GM08714 (cell line): ENCODE data around the gene PACS2.

Experiments used
- H3K4me3 ChIP-seq: fragments of 200-500 bp; sonication (Bioruptor generic); 2 replicates; pipeline ENCODE4 v1.5.1; 2014; ENCODE audit warnings: mild to moderate bottlenecking, low read length, inconsistent platforms
- ZNF274 ChIP-seq: IDR thresholded peaks from 2 replicates; pipeline ENCODE4 v1.6.1; 2012; ENCODE audit warnings: mild to moderate bottlenecking, low read depth, low read length

Gene PACS2

GRCh38 chr14:105382343-105383082 is 68.0 kb downstream of the PACS2 start:
- no peak overlapping the region for H3K4me3 ChIP-seq
- TF ChIP-seq ZNF274: no peak

- TF ChIP-seq ZNF274: no peak
- no peak overlapping the region for H3K4me3 ChIP-seq
Measured at GRCh38 chr14:105383083-105383730, 68.7 kb downstream of the PACS2 start.

- TF ChIP-seq ZNF274: no peak
- no peak overlapping the region for H3K4me3 ChIP-seq
Measured at GRCh38 chr14:105384041-105384557, 69.6 kb downstream of the PACS2 start.

GRCh38 chr14:105384605-105385321 is 70.2 kb downstream of the PACS2 start:
- no peak for TF ChIP-seq ZNF274
- H3K4me3 ChIP-seq: no peak overlapping the region

GRCh38 chr14:105385322-105385637 is 70.7 kb downstream of the PACS2 start:
- no peak overlapping the region for H3K4me3 ChIP-seq
- TF ChIP-seq ZNF274: no peak

GRCh38 chr14:105385698-105386365 is 71.3 kb downstream of the PACS2 start:
- no peak overlapping the region for H3K4me3 ChIP-seq
- no peak for TF ChIP-seq ZNF274

GRCh38 chr14:105386581-105387529 is 72.3 kb downstream of the PACS2 start:
- no peak overlapping the region for H3K4me3 ChIP-seq
- TF ChIP-seq ZNF274: no peak

- H3K4me3 ChIP-seq: no peak overlapping the region
- no peak for TF ChIP-seq ZNF274
Measured at GRCh38 chr14:105387530-105387922, 73.0 kb downstream of the PACS2 start.

- no peak for TF ChIP-seq ZNF274
- no peak overlapping the region for H3K4me3 ChIP-seq
Measured at GRCh38 chr14:105388110-105388951, 73.8 kb downstream of the PACS2 start.

GRCh38 chr14:105388976-105389375 is 74.4 kb downstream of the PACS2 start:
- no peak for TF ChIP-seq ZNF274

GRCh38 chr14:105389534-105389933 is 75.0 kb downstream of the PACS2 start:
- TF ChIP-seq ZNF274: no peak
- no peak overlapping the region for H3K4me3 ChIP-seq

More at GRCh38 chr14:105388976-105389375, 74.4 kb downstream of the PACS2 start:
- no peak overlapping the region for H3K4me3 ChIP-seq
